ENCODE data around the gene ASGR1.

DNA sequence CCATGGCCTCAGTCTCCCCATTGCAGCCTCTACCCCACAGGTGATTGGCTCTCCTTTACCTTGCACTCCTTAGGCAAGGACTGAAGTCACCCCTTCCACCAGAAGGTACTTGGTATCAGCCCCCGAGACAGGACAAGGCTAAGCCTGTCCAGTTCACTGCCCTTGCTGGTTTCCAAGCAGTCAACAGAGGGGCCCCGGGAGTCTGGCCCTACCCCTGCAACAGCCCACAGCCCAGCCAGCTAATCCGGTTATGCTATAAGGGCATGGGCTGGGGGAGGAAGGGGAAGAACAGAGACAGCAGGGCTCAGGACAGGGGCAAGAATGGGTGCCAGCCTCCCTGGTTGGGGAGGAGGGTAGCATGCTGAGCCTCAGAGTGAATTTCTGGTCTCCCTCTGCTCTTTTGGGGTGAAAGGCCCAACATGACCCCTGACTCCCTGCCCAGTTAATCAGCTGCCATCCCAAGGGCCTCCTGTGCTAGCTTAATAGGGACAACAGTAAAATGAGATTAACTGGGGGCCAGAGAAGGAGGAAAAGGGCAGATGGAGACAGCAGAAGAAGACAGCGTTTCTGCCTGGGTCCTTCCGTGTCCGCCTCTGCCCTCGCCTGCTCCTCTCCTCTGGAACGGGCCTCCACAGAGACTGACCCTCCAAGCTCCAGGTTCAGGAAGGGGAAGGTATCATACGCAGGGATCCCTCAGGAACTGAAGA lies 29.7 kb upstream of the ASGR1 start:
- TF ChIP-seq POLR2A (IDR thresholded peaks at IDR 0.05; ENCODE audit: low read length) (no peak), GATA1 (IDR thresholded peaks at IDR 0.05; ENCODE audit: low read depth, low read length) (no peak)
